Astrocyte of the spinal cord (primary cell): ENCODE measurements around the gene AHDC1.

Source experiments
- DNase-seq: peaks from one replicate; pipeline ENCODE4 v3.0.0; 2011; ENCODE audit warnings: low read depth, low spot score
- H3K4me3 ChIP-seq: 2 replicates; pipeline ENCODE4 v1.5.1; 2011; ENCODE audit warnings: low read depth, mild to moderate bottlenecking, low read length, moderate library complexity
- in situ Hi-C: cut with HindIII; loops from 2 replicates; pipeline ENCODE4 v1.10.0; 2017; ENCODE audit warnings: low sequenced_read_pairs
- TF ChIP-seq, protein P1 (sequence below): IDR thresholded peaks from 2 replicates; pipeline ENCODE4 v1.5.1; 2012; ENCODE audit warnings: low read depth, mild to moderate bottlenecking, low read length, inconsistent platforms

Gene AHDC1

GRCh38 chr1:27517301-27517700, 86.6 kb downstream of the AHDC1 start:
- no peak overlapping the region for H3K4me3 ChIP-seq
- TF ChIP-seq, protein P1, sequence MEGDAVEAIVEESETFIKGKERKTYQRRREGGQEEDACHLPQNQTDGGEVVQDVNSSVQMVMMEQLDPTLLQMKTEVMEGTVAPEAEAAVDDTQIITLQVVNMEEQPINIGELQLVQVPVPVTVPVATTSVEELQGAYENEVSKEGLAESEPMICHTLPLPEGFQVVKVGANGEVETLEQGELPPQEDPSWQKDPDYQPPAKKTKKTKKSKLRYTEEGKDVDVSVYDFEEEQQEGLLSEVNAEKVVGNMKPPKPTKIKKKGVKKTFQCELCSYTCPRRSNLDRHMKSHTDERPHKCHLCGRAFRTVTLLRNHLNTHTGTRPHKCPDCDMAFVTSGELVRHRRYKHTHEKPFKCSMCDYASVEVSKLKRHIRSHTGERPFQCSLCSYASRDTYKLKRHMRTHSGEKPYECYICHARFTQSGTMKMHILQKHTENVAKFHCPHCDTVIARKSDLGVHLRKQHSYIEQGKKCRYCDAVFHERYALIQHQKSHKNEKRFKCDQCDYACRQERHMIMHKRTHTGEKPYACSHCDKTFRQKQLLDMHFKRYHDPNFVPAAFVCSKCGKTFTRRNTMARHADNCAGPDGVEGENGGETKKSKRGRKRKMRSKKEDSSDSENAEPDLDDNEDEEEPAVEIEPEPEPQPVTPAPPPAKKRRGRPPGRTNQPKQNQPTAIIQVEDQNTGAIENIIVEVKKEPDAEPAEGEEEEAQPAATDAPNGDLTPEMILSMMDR = no peak
- no peak for DNase-seq
- in situ Hi-C loops = no loop called here

DNA sequence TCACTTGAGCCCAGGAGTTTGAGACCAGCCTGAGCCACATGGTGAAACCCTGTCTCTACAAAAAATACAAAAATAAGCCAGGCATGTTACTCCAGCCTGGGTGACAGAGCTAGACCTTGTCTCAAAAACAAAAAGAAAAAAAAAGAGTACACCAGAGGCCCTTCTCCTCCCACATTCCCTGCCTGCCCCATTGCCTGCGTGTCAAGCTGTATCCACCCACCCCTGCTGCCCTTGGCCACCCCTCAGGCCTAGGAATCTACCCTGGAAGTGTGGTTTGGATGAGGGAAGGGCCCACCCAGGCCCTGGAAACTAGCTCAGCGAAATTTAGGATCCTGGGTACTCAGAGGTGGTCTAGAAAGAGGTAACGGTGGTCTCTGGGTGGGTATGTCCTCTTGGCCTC, 88.3 kb downstream of the AHDC1 start:
- TF ChIP-seq, protein P1 = no peak
- in situ Hi-C loops = no loop called here
- no peak for DNase-seq
- no peak overlapping the region for H3K4me3 ChIP-seq

GRCh38 chr1:27513958-27514357, 90.0 kb downstream of the AHDC1 start:
- in situ Hi-C loops = no loop called here
- no peak overlapping the region for H3K4me3 ChIP-seq
- DNase-seq = no peak
- TF ChIP-seq, protein P1 = no peak

DNA sequence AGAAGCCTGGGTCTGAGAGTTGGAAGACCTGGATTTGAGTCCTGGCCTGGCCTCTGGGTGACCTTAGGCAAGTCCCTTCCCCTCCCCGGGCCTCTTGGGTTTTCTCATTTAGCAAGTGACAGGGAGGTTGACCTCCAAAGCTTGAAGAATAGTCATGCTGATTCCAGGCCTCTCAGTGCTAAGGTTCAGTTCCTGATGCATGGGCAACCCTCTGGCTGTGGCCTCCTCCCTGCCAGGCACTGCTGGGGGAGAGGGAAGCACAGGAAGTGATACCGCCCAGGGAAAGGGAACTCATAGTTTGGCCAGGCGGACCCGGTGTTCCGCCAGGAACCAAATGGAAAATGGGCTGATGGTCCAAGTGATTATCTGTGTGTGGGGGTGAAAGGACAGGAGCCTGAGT, 90.4 kb downstream of the AHDC1 start:
- TF ChIP-seq, protein P1 = no peak
- H3K4me3 ChIP-seq = no peak overlapping the region
- in situ Hi-C loops = no loop called here
- DNase-seq = no peak

DNA sequence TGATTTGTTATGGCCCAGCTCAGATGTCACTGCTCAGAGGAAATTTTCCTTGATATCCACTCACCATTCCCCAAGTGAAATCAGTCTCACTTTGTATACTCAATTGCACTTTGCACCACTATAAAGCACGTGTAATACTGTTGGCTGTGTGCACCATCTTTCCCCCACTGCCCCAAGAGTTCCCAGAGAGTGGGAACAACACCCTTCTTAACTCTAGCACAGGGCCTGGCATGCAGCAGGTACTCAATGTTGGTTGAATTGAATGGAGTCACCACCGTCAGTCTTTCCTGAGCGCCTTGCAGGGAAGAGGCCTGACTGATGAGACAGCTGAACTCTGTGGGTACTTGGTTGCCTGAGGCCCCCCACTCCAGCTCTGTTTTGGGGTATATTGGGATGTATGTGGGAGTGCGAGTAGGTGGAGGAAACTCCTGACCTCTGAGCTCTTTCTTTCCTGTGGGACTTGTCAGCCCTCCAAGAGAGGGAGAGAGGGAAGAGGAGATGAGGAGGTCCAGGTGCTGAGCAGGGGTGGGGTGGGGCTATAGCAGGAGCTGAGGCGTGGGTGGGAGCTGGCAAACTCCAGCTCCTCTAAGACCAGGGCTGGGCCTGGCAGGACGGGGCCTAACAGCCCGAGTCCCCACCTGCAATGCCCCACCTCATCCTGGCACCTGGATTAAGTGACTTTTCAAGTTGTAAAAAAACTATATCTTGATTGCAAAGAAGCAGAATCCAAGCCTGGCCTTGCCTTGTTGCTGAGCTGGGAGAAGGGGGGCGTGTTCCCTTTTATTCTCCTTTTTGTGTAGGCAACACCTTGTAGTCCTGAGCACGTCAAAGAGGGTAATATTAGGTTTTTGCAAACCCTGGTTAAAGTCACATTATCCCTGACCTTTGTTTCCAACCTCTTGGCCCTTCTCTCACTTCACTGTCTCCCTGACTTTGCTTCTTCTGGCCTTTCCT, 94.5 kb downstream of the AHDC1 start:
- no peak for DNase-seq
- H3K4me3 ChIP-seq = no peak overlapping the region
- in situ Hi-C loops = no loop called here
- TF ChIP-seq, protein P1 = no peak

DNA sequence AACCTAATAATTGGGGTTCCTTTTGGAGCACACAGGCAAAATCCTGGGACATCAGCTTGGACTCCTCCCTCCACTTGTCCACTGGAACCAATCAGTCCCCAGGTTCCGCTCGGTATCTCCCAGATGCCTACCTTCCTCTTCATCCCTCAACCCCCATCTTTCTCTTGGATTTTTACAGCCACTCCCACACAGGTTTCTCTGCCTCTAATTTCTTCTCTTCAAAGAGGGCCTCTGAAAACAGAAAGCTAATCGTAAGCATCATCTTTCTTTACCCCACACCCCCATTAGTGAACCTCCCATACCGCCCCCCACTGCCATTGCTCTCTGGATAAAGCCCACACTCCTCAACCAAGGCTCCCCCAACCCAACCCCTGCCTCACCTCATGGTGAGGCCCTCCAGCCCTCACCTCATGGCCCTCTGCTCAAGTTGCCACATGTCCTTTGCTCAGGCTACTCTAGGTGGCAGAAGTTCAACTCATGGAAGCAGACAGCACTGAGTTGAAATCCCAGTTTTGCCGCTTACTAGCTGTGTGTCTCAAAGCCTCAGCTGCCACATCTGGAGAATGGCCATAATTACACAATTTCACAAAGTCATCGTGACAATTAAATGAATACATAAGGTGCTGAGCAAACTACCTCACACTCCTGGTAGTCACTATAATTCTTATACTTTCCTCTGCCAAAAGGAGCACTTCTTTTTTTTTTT, 95.8 kb downstream of the AHDC1 start:
- DNase-seq = no peak
- H3K4me3 ChIP-seq = no peak overlapping the region
- in situ Hi-C loops = no loop called here
- TF ChIP-seq, protein P1 = peak; percentile 16
